Measurements from ENCODE around the gene PLSCR5.

DNA sequence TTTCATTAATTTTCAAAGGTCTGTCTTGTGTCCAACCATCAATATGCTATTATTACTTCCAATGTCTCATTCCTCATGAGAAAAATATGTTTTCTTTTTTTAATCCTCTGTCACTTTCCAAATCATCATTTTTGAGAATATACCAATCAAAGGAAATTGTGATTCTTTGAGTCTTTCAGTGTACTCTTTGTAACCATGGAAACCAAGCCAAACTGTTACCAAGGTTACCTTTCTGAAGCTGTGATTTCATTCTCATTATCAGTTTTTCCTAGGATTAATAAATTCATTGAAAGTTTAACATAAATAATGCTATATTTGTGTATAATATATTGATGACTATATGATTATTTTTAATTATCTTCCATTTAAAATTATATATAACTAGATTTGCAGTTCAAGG lies 16.6 kb upstream of the PLSCR5 start:
- TF ChIP-seq, protein P1, sequence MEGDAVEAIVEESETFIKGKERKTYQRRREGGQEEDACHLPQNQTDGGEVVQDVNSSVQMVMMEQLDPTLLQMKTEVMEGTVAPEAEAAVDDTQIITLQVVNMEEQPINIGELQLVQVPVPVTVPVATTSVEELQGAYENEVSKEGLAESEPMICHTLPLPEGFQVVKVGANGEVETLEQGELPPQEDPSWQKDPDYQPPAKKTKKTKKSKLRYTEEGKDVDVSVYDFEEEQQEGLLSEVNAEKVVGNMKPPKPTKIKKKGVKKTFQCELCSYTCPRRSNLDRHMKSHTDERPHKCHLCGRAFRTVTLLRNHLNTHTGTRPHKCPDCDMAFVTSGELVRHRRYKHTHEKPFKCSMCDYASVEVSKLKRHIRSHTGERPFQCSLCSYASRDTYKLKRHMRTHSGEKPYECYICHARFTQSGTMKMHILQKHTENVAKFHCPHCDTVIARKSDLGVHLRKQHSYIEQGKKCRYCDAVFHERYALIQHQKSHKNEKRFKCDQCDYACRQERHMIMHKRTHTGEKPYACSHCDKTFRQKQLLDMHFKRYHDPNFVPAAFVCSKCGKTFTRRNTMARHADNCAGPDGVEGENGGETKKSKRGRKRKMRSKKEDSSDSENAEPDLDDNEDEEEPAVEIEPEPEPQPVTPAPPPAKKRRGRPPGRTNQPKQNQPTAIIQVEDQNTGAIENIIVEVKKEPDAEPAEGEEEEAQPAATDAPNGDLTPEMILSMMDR (IDR thresholded peaks at IDR 0.05): no peak
- no peak for TF ChIP-seq POLR2A (IDR thresholded peaks at IDR 0.05)

Measured in breast epithelium (tissue), 3 donors.